Posterior vena cava (tissue), 2 donors: ENCODE measurements around the gene RNF180. TPM values are rescaled to one million over a fixed set of nuclear protein-coding genes. Genes with fewer than 3 reads are reported as not detected.
"Not testable (repeated sequence)": the region's sequence is repeated elsewhere in the genome, so short reads cannot be mapped to it uniquely, and the experiment has no call there.

Source experiments
- DNase-seq: peaks from one replicate; pipeline ENCODE4 v3.0.0-alpha.2; 2020; ENCODE audit warnings: low spot score
- intact Hi-C, 2 donors: fragments of 100-400 bp; cut with DNase I; formaldehyde crosslinking; loops; one replicate each; pipeline versions ENCODE4 v1.14.1 to v1.14.2; 2022 to 2023
- total RNA-seq, 2 donors: library from RNA; stranded (reverse); fragmentation: NEBNext Ultra II Directional; extraction: Animal tissue kit (Norgen Biotek cat#: 25700); gene quantifications; one replicate each; pipeline ENCODE4 v1.2.1, GENCODE V29; 2021
- donor health status: DM: yes; HTN: yes; CAD: no.
- donor health status: DM: yes; HTN: yes; CAD: no.

The RNF180 gene
- total RNA-seq, 2 donors from 2014 or later: 49.6 to 50.7 TPM

- intact Hi-C loops: no loop called here
- no peak for DNase-seq
Measured at GRCh38 chr5:64323591-64323990, 157.9 kb downstream of the RNF180 start.

GRCh38 chr5:64330728-64331231, 165.1 kb downstream of the RNF180 start:
- intact Hi-C loops: no loop called here
- no peak for DNase-seq

GRCh38 chr5:64331597-64332277, 166.1 kb downstream of the RNF180 start:
- intact Hi-C loops: no loop called here

GRCh38 chr5:64333886-64334285, 168.2 kb downstream of the RNF180 start:
- DNase-seq: no peak
- intact Hi-C loops: no loop called here

More at GRCh38 chr5:64331597-64332277, 166.1 kb downstream of the RNF180 start:
- DNase-seq: no peak

GRCh38 chr5:64339769-64340168, 174.1 kb downstream of the RNF180 start:
- intact Hi-C loops: no loop called here

GRCh38 chr5:64340293-64340692, 174.7 kb downstream of the RNF180 start:
- intact Hi-C loops: no loop called here
- DNase-seq: no peak

More at GRCh38 chr5:64339769-64340168, 174.1 kb downstream of the RNF180 start:
- no peak for DNase-seq

GRCh38 chr5:64341340-64341739, 175.7 kb downstream of the RNF180 start:
- intact Hi-C loops: no loop called here
- DNase-seq: no peak

GRCh38 chr5:64344501-64344900, 178.9 kb downstream of the RNF180 start:
- intact Hi-C loops: no loop called here
- DNase-seq: no peak

GRCh38 chr5:64347309-64347708, 181.7 kb downstream of the RNF180 start:
- DNase-seq: no peak
- intact Hi-C loops: no loop called here

- intact Hi-C loops: no loop called here
- DNase-seq: no peak
Measured at GRCh38 chr5:64364426-64364825, 198.8 kb downstream of the RNF180 start.

GRCh38 chr5:64384765-64385164, 219.1 kb downstream of the RNF180 start:
- intact Hi-C loops: no loop called here
- DNase-seq: no peak

GRCh38 chr5:64397552-64397951, 231.9 kb downstream of the RNF180 start:
- no peak for DNase-seq
- intact Hi-C loops: no loop called here

- intact Hi-C loops, DNase-seq: not testable (repeated sequence)
Measured at GRCh38 chr5:64398735-64399134, 233.1 kb downstream of the RNF180 start.

- intact Hi-C loops, DNase-seq: not testable (repeated sequence)
Measured at GRCh38 chr5:64407103-64407825, 241.6 kb downstream of the RNF180 start.

GRCh38 chr5:64417390-64417789, 251.7 kb downstream of the RNF180 start:
- intact Hi-C loops: no loop called here
- no peak for DNase-seq

GRCh38 chr5:64418013-64418412, 252.4 kb downstream of the RNF180 start:
- intact Hi-C loops: no loop called here
- DNase-seq: no peak

Other genes starting within 250 kb of the RNF180 start
- gene HTR1A, start 203.4 kb upstream of the RNF180 start, total RNA-seq: not detected